NB4 (cell line): ENCODE measurements around the gene RDH5.

Experiments
- TF ChIP-seq, protein P1 (sequence below): IDR thresholded peaks from one replicate; pipeline ENCODE4 v1.5.1; 2012; ENCODE audit warnings: low read depth, low read length
- TF ChIP-seq, protein P2 (sequence below): IDR thresholded peaks from 2 replicates; pipeline ENCODE4 v1.6.1; 2011; ENCODE audit warnings: low read depth, low read length

GRCh38 chr12:55760663-55761062 is 40.5 kb downstream of the RDH5 start:
- TF ChIP-seq, protein P1, sequence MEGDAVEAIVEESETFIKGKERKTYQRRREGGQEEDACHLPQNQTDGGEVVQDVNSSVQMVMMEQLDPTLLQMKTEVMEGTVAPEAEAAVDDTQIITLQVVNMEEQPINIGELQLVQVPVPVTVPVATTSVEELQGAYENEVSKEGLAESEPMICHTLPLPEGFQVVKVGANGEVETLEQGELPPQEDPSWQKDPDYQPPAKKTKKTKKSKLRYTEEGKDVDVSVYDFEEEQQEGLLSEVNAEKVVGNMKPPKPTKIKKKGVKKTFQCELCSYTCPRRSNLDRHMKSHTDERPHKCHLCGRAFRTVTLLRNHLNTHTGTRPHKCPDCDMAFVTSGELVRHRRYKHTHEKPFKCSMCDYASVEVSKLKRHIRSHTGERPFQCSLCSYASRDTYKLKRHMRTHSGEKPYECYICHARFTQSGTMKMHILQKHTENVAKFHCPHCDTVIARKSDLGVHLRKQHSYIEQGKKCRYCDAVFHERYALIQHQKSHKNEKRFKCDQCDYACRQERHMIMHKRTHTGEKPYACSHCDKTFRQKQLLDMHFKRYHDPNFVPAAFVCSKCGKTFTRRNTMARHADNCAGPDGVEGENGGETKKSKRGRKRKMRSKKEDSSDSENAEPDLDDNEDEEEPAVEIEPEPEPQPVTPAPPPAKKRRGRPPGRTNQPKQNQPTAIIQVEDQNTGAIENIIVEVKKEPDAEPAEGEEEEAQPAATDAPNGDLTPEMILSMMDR, result no peak
- TF ChIP-seq, protein P2, sequence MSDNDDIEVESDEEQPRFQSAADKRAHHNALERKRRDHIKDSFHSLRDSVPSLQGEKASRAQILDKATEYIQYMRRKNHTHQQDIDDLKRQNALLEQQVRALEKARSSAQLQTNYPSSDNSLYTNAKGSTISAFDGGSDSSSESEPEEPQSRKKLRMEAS, result no peak
